GM12892 (cell line): ENCODE results near the gene DOK4. TPM values are rescaled to one million over a fixed set of nuclear protein-coding genes. Genes with fewer than 3 reads are reported as not detected.

Experiments used
- DNase-seq: peaks from one replicate; pipeline ENCODE4 v3.0.0; 2011; ENCODE audit not compliant: insufficient read length
- FAIRE-seq: peaks from 2 replicates; lab custom pipeline; 2011; peaks lifted over from hg19 to GRCh38; lab: Jason Lieb, UNC
- POLR2A ChIP-seq: IDR thresholded peaks from 2 replicates; pipeline ENCODE4 v1.6.1; 2011; ENCODE audit warnings: low read depth, low read length, control low read depth
- POLR2AphosphoS5 ChIP-seq: IDR thresholded peaks from 2 replicates; pipeline ENCODE4 v1.6.1; 2011; ENCODE audit warnings: low read depth, low read length, control low read depth
- TAF1 ChIP-seq: IDR thresholded peaks from 2 replicates; pipeline ENCODE4 v1.6.1; 2011; ENCODE audit warnings: low read depth, mild to moderate bottlenecking, control low read depth, low read length, borderline replicate concordance
- polyA plus RNA-seq: library from polyadenylated mRNA; unstranded; fragments of >200 nt; gene quantifications from one replicate; pipeline ENCODE4 v1.2.1, GENCODE V29; 2012; ENCODE audit warnings: missing spikeins, inconsistent platforms; ENCODE audit not compliant: missing spikeins

The DOK4 gene
- 3.0 TPM for polyA plus RNA-seq

- DNase-seq (peak; percentile 97), FAIRE-seq (peak; percentile 90)
- TF ChIP-seq TAF1 (no peak), POLR2A (no peak), POLR2AphosphoS5 (no peak)
These were observed at the start of gene DOK4 for GRCh38 chr16:57485916-57486857. DOK4 (minus strand) TSS chr16:57486493; CDS start chr16:57479507, 6,986 bp downstream.

DNA sequence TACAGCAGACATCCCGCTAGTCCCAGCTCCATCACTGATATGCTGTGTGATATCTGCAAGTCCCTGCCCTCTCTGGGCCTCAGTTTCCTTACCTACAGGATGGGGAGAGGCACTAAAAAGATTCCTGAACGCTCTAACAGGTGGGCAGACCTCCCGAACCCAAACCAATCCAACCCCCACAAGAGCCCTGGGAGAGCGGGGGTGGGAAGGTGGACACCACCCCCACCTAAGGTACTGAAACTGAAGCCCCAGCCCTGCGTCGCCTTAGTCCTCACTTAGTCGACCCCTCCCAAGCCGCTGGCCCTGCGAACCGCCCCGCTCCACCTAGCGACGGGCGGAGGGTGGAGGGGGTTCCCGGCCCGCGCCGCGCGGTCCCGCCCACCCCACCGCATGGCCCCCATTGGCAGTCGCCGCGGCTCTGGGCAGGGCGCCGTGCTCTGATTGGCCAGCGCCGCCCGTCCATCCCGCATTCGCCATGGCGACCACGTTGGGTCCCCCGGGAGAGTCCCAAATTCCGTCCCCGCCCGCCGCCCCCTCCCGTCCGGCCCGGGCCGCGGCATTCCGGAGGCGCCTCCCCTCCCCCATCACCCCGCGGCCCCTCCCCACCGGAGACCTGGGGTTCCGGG, 49.5 kb upstream of the DOK4 start:
- DNase-seq (peak; percentile 99), FAIRE-seq (peak; percentile 97)
- no peak for TF ChIP-seq POLR2A

- FAIRE-seq, result no peak
- no peak for DNase-seq
- TF ChIP-seq POLR2AphosphoS5 (no peak), POLR2A (no peak), TAF1 (no peak)
These were observed 48.8 kb upstream of the DOK4 start for GRCh38 chr16:57534881-57535658.

DNA sequence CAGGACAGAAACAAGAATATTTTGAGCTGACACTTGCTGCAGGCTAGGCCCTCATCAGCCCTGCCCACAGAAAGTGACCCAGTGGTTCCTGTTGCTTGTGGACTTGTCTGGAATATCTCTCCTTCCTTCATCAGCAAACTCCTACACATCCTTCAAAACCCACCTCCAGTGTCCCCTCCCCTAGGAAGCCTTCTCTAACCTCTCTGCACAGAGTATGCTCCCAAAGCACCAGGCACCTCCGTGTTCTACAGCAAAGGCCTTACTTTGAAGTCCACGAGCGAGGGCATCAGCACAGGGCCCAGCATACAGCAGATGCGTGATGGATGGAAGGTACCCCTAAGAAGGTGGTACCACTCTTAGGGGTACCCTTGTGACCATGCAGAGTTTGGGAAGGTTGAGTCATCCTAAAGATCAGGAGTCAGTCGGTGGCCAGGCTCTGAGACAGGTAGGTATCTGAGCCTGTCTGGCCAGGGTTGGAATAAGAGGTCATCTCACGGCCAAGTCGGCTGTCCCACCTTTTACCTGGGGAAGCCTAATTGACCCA, 48.1 kb upstream of the DOK4 start:
- TF ChIP-seq POLR2AphosphoS5 (no peak), POLR2A (no peak), TAF1 (no peak)
- DNase-seq (no peak), FAIRE-seq (peak; percentile 62)

DNA sequence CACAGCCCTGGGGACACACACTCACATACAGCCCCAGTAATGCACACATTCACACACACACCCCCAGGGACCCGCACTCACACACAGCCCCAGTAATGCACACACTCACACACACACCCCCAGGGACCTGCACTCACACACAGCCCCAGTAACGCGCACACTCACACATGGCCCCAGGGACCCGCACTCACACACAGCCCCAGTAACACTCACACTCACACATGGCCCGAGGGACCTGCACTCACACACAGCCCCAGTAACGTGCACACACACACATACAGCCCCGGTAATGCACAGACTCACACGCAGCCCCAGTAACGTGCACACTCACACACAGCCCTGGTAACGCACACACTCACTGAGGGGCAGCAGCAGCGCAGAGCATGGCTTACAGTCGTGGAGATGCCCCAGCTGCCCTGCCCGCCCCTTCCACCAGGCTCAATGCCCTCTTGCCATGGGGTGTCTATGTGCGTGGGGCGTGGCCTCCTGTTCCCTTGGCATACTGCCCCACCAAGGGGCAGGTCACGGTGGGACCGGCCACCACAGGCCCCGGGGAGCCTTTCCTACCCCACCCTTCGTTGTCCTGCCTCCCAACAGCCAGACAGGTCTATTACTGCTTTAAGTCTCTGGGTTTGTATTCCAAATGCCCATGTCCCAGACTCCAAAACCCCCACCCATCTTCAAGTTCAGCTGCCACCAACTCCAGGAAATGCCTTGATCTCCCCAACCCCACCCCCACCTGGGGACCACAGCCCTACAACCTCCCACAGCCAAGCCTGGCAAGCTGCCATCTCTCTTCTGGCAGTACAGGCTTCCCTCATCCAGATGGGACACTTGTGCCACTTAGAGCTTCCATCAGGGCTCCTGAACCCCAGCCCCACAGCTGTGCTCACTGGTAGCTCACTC, 47.4 kb upstream of the DOK4 start:
- FAIRE-seq (no peak), DNase-seq (no peak)
- TF ChIP-seq POLR2AphosphoS5, result peak; percentile 36; the same call in 1 of the 2 replicates
- TF ChIP-seq POLR2A, result no peak
- TF ChIP-seq TAF1, result no peak

DNA sequence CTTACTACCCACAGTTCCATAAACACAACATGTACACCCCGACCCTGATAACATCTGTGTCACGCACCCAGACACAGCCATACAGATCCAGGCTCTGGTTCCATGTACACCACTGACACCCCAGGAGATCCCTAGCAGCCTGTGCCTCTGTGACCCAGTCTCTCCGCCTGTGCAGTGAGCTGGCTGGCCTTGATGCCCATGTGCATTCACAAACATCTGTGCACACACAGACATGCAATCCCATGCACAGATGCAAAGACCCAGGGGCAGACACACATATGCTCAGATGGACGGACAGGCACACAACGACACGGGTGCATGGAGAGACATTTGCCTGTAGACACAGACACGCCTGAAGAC, 46.0 kb upstream of the DOK4 start:
- TF ChIP-seq TAF1 (no peak), POLR2AphosphoS5 (no peak), POLR2A (no peak)
- no peak for DNase-seq
- FAIRE-seq, result no peak

GRCh38 chr16:57531635-57532265, 45.5 kb upstream of the DOK4 start:
- FAIRE-seq, result no peak
- TF ChIP-seq POLR2AphosphoS5, result no peak
- no peak for TF ChIP-seq POLR2A
- TF ChIP-seq TAF1, result no peak
- DNase-seq, result no peak

DNA sequence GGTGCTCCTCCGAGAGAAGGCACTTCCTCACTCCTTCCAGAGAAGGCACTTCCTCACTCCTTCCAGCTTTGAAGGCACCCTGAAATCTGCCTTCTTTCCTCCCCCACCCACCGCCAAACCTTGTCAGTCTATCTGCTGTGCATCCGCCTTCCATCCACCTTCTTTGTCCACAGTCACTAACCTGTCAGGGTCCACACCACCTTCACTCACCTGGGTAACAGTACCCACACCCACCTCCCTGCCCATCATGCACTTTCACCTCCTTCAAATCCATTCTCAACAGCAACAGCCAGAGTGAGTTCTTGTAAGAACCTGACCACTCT, 44.9 kb upstream of the DOK4 start:
- TF ChIP-seq POLR2AphosphoS5, result no peak
- no peak for TF ChIP-seq TAF1
- TF ChIP-seq POLR2A, result no peak
- FAIRE-seq (no peak), DNase-seq (no peak)

DNA sequence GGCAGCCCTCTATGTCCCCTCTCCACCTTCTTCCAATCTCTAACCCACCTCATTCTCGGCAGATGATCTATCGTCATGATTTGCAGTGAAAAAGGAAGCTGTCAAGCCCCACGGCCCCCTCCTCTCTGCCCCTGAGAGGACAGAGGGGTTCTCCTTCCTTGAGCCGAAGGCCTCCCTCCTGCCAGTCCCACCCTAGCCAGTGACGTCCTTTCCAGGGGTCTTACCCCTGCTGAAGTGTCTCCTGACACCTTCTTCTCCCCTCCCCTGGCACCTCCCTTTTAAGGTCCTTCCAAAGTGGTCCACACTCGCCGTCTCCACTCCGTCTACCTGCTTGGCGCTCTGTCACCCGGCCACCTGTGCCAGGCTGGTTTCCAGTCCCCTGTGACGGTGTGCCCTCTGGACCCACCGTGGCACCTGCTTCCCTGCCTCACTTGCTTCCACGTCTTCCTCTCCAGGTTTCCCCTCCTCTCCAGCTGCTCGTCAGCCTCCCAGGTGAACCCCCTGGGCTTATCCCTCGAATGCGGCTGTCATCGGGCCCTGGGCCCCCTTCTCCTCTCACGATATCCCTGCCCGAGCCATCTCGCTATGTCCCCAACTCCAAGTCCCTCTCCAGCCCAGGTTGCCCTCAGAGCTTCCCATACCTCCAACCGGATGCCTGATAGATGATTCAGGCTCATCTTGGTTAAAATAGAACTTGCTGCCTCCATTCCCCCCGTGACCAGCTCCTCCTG, 44.4 kb upstream of the DOK4 start:
- TF ChIP-seq POLR2AphosphoS5 (no peak), TAF1 (no peak), POLR2A (no peak)
- no peak for DNase-seq
- peak; percentile 40 for FAIRE-seq

GRCh38 chr16:57530104-57530521, 43.8 kb upstream of the DOK4 start:
- TF ChIP-seq TAF1 (no peak), POLR2A (0 out of 2 replicates have a peak, but pooled peaks have one; percentile 23), POLR2AphosphoS5 (0 out of 2 replicates have a peak, but pooled peaks have one; percentile 41)
- peak; percentile 82 for FAIRE-seq
- peak; percentile 69 for DNase-seq
